ENCODE data around the gene UNC5A.

The UNC5A gene

GRCh38 chr5:176802116-176802784, 8.1 kb upstream of the UNC5A start:
- DNase-seq = no peak

GRCh38 chr5:176803068-176803942, 7.1 kb upstream of the UNC5A start:
- no peak for DNase-seq

GRCh38 chr5:176803943-176804498, 6.3 kb upstream of the UNC5A start:
- no peak for DNase-seq

- DNase-seq = no peak
Measured at GRCh38 chr5:176806137-176806536, 4.2 kb upstream of the UNC5A start.

- DNase-seq = no peak
Measured at GRCh38 chr5:176809544-176810080, 747 bp upstream of the UNC5A start.

- no peak for DNase-seq
Measured at GRCh38 chr5:176810687-176811501, 535 bp downstream of the UNC5A start.

- no peak for DNase-seq
Measured at GRCh38 chr5:176812269-176813259, 2.2 kb downstream of the UNC5A start.

- no peak for DNase-seq
Measured at GRCh38 chr5:176813587-176814312, 3.4 kb downstream of the UNC5A start.

GRCh38 chr5:176814313-176814685, 3.9 kb downstream of the UNC5A start:
- no peak for DNase-seq

- no peak for DNase-seq
Measured at GRCh38 chr5:176814836-176815438, 4.6 kb downstream of the UNC5A start.

- DNase-seq = no peak
Measured at GRCh38 chr5:176816043-176816745, 5.8 kb downstream of the UNC5A start.

GRCh38 chr5:176816791-176817347, 6.5 kb downstream of the UNC5A start:
- no peak for DNase-seq

GRCh38 chr5:176817369-176817840, 7.0 kb downstream of the UNC5A start:
- no peak for DNase-seq

GRCh38 chr5:176817841-176818377, 7.5 kb downstream of the UNC5A start:
- DNase-seq = no peak

GRCh38 chr5:176818391-176819098, 8.2 kb downstream of the UNC5A start:
- DNase-seq = no peak

- DNase-seq = no peak
Measured at GRCh38 chr5:176819476-176819875, 9.1 kb downstream of the UNC5A start.

GRCh38 chr5:176820937-176821336, 10.6 kb downstream of the UNC5A start:
- no peak for DNase-seq

GRCh38 chr5:176821441-176821840, 11.1 kb downstream of the UNC5A start:
- no peak for DNase-seq

Data from fibroblast of skin of right biceps (primary cell).